Liver (tissue), 9 donors: ENCODE measurements around the gene OSER1. TPM values are rescaled to one million over a fixed set of nuclear protein-coding genes. Genes with fewer than 3 reads are reported as not detected.

Source experiments
- DNase-seq: peaks from one replicate; pipeline ENCODE4 v3.0.0-alpha.2; 2017; ENCODE audit warnings: low spot score
- H3K27ac ChIP-seq, 2 donors: one replicate each; pipeline ENCODE4 v1.7.0; 2013; ENCODE audit warnings: inconsistent platforms in 2 of 2, low read length in 2 of 2, control low read depth in 1 of 2, low read depth in 1 of 2, mild to moderate bottlenecking in 1 of 2
- H3K27me3 ChIP-seq, 4 donors: one replicate each; pipeline versions ENCODE4 v1.6.1 to v1.7.0; 2013; ENCODE audit warnings: low read length in 3 of 4, inconsistent platforms in 1 of 4, mild to moderate bottlenecking in 1 of 4, moderate library complexity in 1 of 4; ENCODE audit not compliant: control insufficient read depth in 4 of 4, insufficient read depth in 4 of 4
- H3K36me3 ChIP-seq, 4 donors: one replicate each; pipeline versions ENCODE4 v1.6.1 to v1.7.0; 2013; ENCODE audit warnings: low read length in 3 of 4, mild to moderate bottlenecking in 3 of 4, low read depth in 1 of 4, moderate library complexity in 1 of 4; ENCODE audit not compliant: control insufficient read depth in 4 of 4, insufficient read depth in 3 of 4
- H3K4me1 ChIP-seq, 4 donors: one replicate each; pipeline versions ENCODE4 v1.6.1 to v1.7.0; 2013; ENCODE audit warnings: low read length in 3 of 4, mild to moderate bottlenecking in 3 of 4, moderate library complexity in 1 of 4; ENCODE audit not compliant: control insufficient read depth in 4 of 4, insufficient read depth in 4 of 4
- H3K4me3 ChIP-seq, 3 donors: one replicate each; pipeline versions ENCODE4 v1.6.1 to v1.7.0; 2013; ENCODE audit warnings: low read length in 3 of 3, control low read depth in 1 of 3, low read depth in 1 of 3, mild to moderate bottlenecking in 1 of 3
- H3K9ac ChIP-seq, 2 donors: one replicate each; pipeline ENCODE4 v1.7.0; 2013; ENCODE audit warnings: low read length in 2 of 2, mild to moderate bottlenecking in 2 of 2, moderate library complexity in 2 of 2, control low read depth in 1 of 2, low read depth in 1 of 2
- H3K9me3 ChIP-seq, 4 donors: one replicate each; pipeline versions ENCODE4 v1.6.1 to v1.7.0; 2013; ENCODE audit warnings: low read length in 3 of 4; ENCODE audit not compliant: control insufficient read depth in 4 of 4
- EGR1 ChIP-seq, 2 donors: IDR thresholded peaks; 2 replicates each; pipeline ENCODE4 v1.6.1; 2016 to 2018; ENCODE audit warnings: antibody characterized with exemption in 2 of 2, low read depth in 2 of 2
- FOXA1 ChIP-seq: IDR thresholded peaks from 2 replicates; pipeline ENCODE4 v1.6.1; 2016; ENCODE audit warnings: antibody characterized with exemption
- FOXA2 ChIP-seq: IDR thresholded peaks from 2 replicates; pipeline ENCODE4 v1.6.1; 2016; ENCODE audit warnings: antibody characterized with exemption
- GABPA ChIP-seq, 2 donors: IDR thresholded peaks in 1 of 2; conservative IDR thresholded peaks in 1 of 2; 2 replicates each; pipeline ENCODE4 v1.6.1; 2016; ENCODE audit warnings: antibody characterized with exemption in 2 of 2, mild to moderate bottlenecking in 1 of 2, moderate library complexity in 1 of 2
- HNF4A ChIP-seq, 2 donors: conservative IDR thresholded peaks; 2 replicates each; pipeline ENCODE4 v1.6.1; 2016; ENCODE audit warnings: antibody characterized with exemption in 2 of 2, mild to moderate bottlenecking in 2 of 2
- HNF4G ChIP-seq: IDR thresholded peaks from 2 replicates; pipeline ENCODE4 v1.6.1; 2016; ENCODE audit warnings: antibody characterized with exemption
- MAX ChIP-seq: IDR thresholded peaks from 2 replicates; pipeline ENCODE4 v1.6.1; 2016; ENCODE audit warnings: antibody characterized with exemption
- NR2F2 ChIP-seq: IDR thresholded peaks from 2 replicates; pipeline ENCODE4 v1.6.1; 2016; ENCODE audit warnings: antibody characterized with exemption
- REST ChIP-seq: IDR thresholded peaks from 2 replicates; pipeline ENCODE4 v1.6.1; 2016; ENCODE audit warnings: antibody characterized with exemption, mild to moderate bottlenecking
- RXRA ChIP-seq, 2 donors: IDR thresholded peaks; 2 replicates each; pipeline ENCODE4 v1.6.1; 2017 to 2018; ENCODE audit warnings: antibody characterized with exemption in 2 of 2, mild to moderate bottlenecking in 1 of 2
- SP1 ChIP-seq: IDR thresholded peaks from 2 replicates; pipeline ENCODE4 v1.6.1; 2018; ENCODE audit warnings: antibody characterized with exemption, mild to moderate bottlenecking
- TAF1 ChIP-seq: conservative IDR thresholded peaks from 2 replicates; pipeline ENCODE4 v1.6.1; 2016; ENCODE audit warnings: antibody characterized with exemption, mild to moderate bottlenecking
- YY1 ChIP-seq: IDR thresholded peaks from 2 replicates; pipeline ENCODE4 v1.6.1; 2016; ENCODE audit warnings: antibody characterized with exemption, mild to moderate bottlenecking
- ZBTB33 ChIP-seq: IDR thresholded peaks from 2 replicates; pipeline ENCODE4 v1.6.1; 2016; ENCODE audit warnings: antibody characterized with exemption
- WGBS: extraction: QIAGEN DNeasy Blood & Tissue Kit; methylation state at CpG from one replicate; pipeline ENCODE4 v1.1.7; 2013; 5-methylcytosine and 5-hydroxymethylcytosine counted together
- polyA plus RNA-seq, 2 donors: library from polyadenylated mRNA; stranded (reverse) in 1 of 2; unstranded in 1 of 2; fragments of 200-250 nt in 1 of 2; fragments of >200 nt in 1 of 2; fragmentation: Nextera tagmentation in 1 of 2; extraction: Ambion mirVana in 1 of 2; gene quantifications; one replicate each; pipeline versions ENCODE4 v1.2.1 to v1.2.3, GENCODE V29; 2013 to 2015
- total RNA-seq, 2 donors: library from RNA; depleted of rRNA; stranded (reverse); fragments of >200 nt; gene quantifications; one replicate each; pipeline ENCODE4 v1.2.3, GENCODE V29; 2014
- TF ChIP-seq, protein P1 (sequence below): fragments of 150-350 bp; IDR thresholded peaks from 2 replicates; pipeline ENCODE4 v1.5.1; 2017; ENCODE audit warnings: improper control_type of control experiment, low read depth, low read length; ENCODE audit not compliant: missing input control
- donor health status: healthy.
- donor health status: healthy.
- donor health status: healthy.
- donor health status: healthy.
- donor health status: healthy.

The OSER1 gene
- total and polyA plus RNA-seq, 4 donors: 12.6 to 20.2 (median 14.6) TPM

GRCh38 chr20:44206132-44206531 is 4.4 kb downstream of the OSER1 start:
- TF ChIP-seq FOXA2 (no peak), MAX (no peak), HNF4G (no peak), ZBTB33 (no peak), HNF4A (conservative IDR thresholded peaks at IDR 0.05) (peak in 1 of 2 donors; percentile 14), SP1 (no peak)
- H3K36me3 ChIP-seq: peaks cover 5 to 23% (median 15%) of the 10 kb centered on the region in 4 donors
- H3K9ac ChIP-seq: no peak overlapping the region
- H3K9me3 ChIP-seq: no peaks in the 10 kb centered on the region
- no peak overlapping the region for H3K4me3 ChIP-seq
- H3K4me1 ChIP-seq: peaks cover 5 to 34% (median 27%) of the 10 kb centered on the region in 4 donors
- DNase-seq: no peak
- no peak overlapping the region for H3K27ac ChIP-seq
- H3K27me3 ChIP-seq: no peaks in the 10 kb centered on the region

- no peak for DNase-seq
- no peak for TF ChIP-seq HNF4G
- no peak for TF ChIP-seq REST
- no peak for TF ChIP-seq TAF1
- no peak for TF ChIP-seq RXRA (IDR thresholded peaks at IDR 0.05)
- TF ChIP-seq, protein P1, sequence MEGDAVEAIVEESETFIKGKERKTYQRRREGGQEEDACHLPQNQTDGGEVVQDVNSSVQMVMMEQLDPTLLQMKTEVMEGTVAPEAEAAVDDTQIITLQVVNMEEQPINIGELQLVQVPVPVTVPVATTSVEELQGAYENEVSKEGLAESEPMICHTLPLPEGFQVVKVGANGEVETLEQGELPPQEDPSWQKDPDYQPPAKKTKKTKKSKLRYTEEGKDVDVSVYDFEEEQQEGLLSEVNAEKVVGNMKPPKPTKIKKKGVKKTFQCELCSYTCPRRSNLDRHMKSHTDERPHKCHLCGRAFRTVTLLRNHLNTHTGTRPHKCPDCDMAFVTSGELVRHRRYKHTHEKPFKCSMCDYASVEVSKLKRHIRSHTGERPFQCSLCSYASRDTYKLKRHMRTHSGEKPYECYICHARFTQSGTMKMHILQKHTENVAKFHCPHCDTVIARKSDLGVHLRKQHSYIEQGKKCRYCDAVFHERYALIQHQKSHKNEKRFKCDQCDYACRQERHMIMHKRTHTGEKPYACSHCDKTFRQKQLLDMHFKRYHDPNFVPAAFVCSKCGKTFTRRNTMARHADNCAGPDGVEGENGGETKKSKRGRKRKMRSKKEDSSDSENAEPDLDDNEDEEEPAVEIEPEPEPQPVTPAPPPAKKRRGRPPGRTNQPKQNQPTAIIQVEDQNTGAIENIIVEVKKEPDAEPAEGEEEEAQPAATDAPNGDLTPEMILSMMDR: no peak
- no peak for TF ChIP-seq NR2F2
- no peak for TF ChIP-seq FOXA1
- TF ChIP-seq ZBTB33: no peak
- no peak for TF ChIP-seq YY1
- TF ChIP-seq EGR1 (IDR thresholded peaks at IDR 0.05; ENCODE audit: low read depth in 2 of 2): no peak
- TF ChIP-seq SP1: no peak
- no peak for TF ChIP-seq GABPA (IDR thresholded peaks at IDR 0.05 in 1 of 2, conservative IDR thresholded peaks at IDR 0.05 in 1 of 2)
- Histone ChIP-seq H3K27ac (no peak overlapping the region), H3K27me3 (no peaks in the 10 kb centered on the region), H3K9ac (no peak overlapping the region), H3K4me1 (peaks cover 5 to 33% (median 26%) of the 10 kb centered on the region in 4 donors), H3K4me3 (no peak overlapping the region), H3K36me3 (peaks cover 9 to 33% (median 25%) of the 10 kb centered on the region in 4 donors), H3K9me3 (no peaks in the 10 kb centered on the region)
- WGBS: 96% methylated on average over 10 of the region's 10 CpGs
Observed at GRCh38 chr20:44204832-44205215, 5.7 kb downstream of the OSER1 start.
